ENCODE results near the gene AS3MT. TPM values are rescaled to one million over a fixed set of nuclear protein-coding genes. Genes with fewer than 3 reads are reported as not detected.
A peak's percentile ranks its signal among the peaks of the same experiment; 100 is the strongest.
"Not testable (repeated sequence)": the region's sequence is repeated elsewhere in the genome, so short reads cannot be mapped to it uniquely, and the experiment has no call there.

The AS3MT gene
- total RNA-seq, 1 donor from 2014 or later = 40.3 TPM

DNA sequence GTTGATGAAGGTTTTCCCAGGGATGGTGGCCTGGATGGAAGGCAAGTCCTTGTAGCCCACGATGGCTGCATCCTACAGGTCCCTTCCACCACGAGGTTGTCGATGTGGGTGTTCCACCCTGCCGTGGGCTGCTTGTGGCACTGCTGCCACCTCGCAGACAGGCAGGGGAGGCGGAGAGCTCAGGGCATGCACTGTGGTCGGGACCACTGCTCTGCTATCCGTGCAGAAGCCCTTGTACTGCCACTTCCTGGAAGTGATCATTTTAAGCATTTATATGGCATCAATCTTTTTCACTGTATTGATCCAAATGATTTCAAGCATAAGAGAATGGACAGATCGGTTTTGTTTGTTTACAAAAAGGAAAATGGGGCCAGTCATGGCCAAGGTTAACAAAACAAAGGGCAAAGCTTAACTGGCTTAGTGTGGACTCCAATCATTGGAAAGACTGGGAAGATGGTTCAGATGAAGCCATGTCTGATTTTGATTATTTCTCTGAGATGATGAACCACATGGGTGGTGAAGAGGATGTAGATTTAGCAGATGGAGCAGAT, 23.8 kb upstream of the AS3MT start:
- Mint-ChIP-seq H3K4me1 (no peaks in the 10 kb centered on the region), H3K4me3 (no peak overlapping the region), H3K36me3 (no peaks in the 10 kb centered on the region), H3K27me3 (ENCODE audit: insufficient read depth, low read depth) (peaks cover 4% of the 10 kb centered on the region), H3K9me3 (peaks cover 16% of the 10 kb centered on the region), H3K27ac (no peak overlapping the region)
- H3F3A ChIP-seq (ENCODE audit: low read depth) = no peaks in the 10 kb centered on the region
- H3K27me3 ChIP-seq = no peaks in the 10 kb centered on the region
- H2AFZ ChIP-seq (replicated peaks) = no peak overlapping the region
- no peak for DNase-seq (ENCODE audit: low spot score)
- TF ChIP-seq EZH2phosphoT487 (IDR thresholded peaks at IDR 0.05) = no peak
- TF ChIP-seq, protein P1, sequence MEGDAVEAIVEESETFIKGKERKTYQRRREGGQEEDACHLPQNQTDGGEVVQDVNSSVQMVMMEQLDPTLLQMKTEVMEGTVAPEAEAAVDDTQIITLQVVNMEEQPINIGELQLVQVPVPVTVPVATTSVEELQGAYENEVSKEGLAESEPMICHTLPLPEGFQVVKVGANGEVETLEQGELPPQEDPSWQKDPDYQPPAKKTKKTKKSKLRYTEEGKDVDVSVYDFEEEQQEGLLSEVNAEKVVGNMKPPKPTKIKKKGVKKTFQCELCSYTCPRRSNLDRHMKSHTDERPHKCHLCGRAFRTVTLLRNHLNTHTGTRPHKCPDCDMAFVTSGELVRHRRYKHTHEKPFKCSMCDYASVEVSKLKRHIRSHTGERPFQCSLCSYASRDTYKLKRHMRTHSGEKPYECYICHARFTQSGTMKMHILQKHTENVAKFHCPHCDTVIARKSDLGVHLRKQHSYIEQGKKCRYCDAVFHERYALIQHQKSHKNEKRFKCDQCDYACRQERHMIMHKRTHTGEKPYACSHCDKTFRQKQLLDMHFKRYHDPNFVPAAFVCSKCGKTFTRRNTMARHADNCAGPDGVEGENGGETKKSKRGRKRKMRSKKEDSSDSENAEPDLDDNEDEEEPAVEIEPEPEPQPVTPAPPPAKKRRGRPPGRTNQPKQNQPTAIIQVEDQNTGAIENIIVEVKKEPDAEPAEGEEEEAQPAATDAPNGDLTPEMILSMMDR (IDR thresholded peaks at IDR 0.05) = no peak
- TF ChIP-seq EZH2 (IDR thresholded peaks at IDR 0.05) = no peak
- H3K36me3 ChIP-seq = no peaks in the 10 kb centered on the region
- H3K9me3 ChIP-seq (ENCODE audit: low read depth) = no peaks in the 10 kb centered on the region
- no peaks in the 10 kb centered on the region for H3K79me2 ChIP-seq (ENCODE audit: low read depth)
- no peak overlapping the region for H3K27ac ChIP-seq
- H3K9ac ChIP-seq = no peak overlapping the region
- no peak overlapping the region for H3K4me3 ChIP-seq
- H4K20me1 ChIP-seq (ENCODE audit: low read depth) = no peaks in the 10 kb centered on the region
- no peak overlapping the region for H3K4me2 ChIP-seq
- H3K4me1 ChIP-seq = no peaks in the 10 kb centered on the region

DNA sequence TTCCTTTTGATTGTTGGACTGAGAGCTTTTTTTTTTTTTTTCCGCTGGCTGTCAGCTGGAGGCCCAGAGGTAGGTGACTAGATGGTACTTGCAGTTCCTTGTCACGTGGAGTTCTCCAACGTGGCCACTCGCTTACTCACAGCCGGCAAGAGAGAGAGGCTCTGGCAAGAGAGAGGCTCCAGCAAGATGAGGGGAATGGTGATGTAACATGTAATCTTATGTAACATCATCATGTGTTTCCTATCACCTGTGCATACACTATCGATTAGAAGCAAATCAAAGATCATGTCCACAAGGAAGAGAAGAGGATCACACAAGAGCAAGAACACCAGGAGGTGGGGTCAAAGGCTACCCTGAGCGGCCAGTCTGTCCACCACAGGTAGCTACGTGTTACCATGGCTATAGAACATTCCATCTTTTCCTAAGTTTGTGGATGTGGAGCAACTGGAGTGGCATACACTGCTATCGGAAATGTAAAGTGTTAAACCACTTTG, 19.2 kb upstream of the AS3MT start:
- Histone ChIP-seq H3K9ac (no peak overlapping the region), H2AFZ (replicated peaks) (no peak overlapping the region), H3K27ac (no peak overlapping the region), H3K36me3 (no peaks in the 10 kb centered on the region), H3K79me2 (ENCODE audit: low read depth) (peaks cover 3% of the 10 kb centered on the region), H3F3A (ENCODE audit: low read depth) (peaks cover 8% of the 10 kb centered on the region), H3K4me3 (no peak overlapping the region), H3K4me1 (no peaks in the 10 kb centered on the region), H4K20me1 (ENCODE audit: low read depth) (no peaks in the 10 kb centered on the region), H3K27me3 (no peaks in the 10 kb centered on the region), H3K9me3 (ENCODE audit: low read depth) (no peaks in the 10 kb centered on the region), H3K4me2 (no peak overlapping the region)
- DNase-seq (ENCODE audit: low spot score) = no peak
- no peaks in the 10 kb centered on the region for H3K36me3 Mint-ChIP-seq
- no peak overlapping the region for H3K27ac Mint-ChIP-seq
- TF ChIP-seq, protein P1 (IDR thresholded peaks at IDR 0.05) = no peak
- TF ChIP-seq EZH2phosphoT487 (IDR thresholded peaks at IDR 0.05) = no peak
- TF ChIP-seq EZH2 (IDR thresholded peaks at IDR 0.05) = no peak
- H3K9me3 Mint-ChIP-seq = peaks cover 2% of the 10 kb centered on the region
- H3K4me3 Mint-ChIP-seq = no peak overlapping the region
- H3K27me3 Mint-ChIP-seq (ENCODE audit: insufficient read depth, low read depth) = peaks cover 3% of the 10 kb centered on the region
- H3K4me1 Mint-ChIP-seq = peaks cover 7% of the 10 kb centered on the region

GRCh38 chr10:102853237-102853636, 16.0 kb upstream of the AS3MT start:
- H3K27me3 ChIP-seq; H3K36me3 Mint-ChIP-seq; H3K4me1 ChIP-seq; H2AFZ ChIP-seq (replicated peaks); H3K27ac Mint-ChIP-seq; H4K20me1 ChIP-seq (ENCODE audit: low read depth); H3K9ac ChIP-seq; H3K27me3 Mint-ChIP-seq (ENCODE audit: insufficient read depth, low read depth); DNase-seq (ENCODE audit: low spot score); H3K79me2 ChIP-seq (ENCODE audit: low read depth); H3K4me2 ChIP-seq; H3K9me3 Mint-ChIP-seq; H3K9me3 ChIP-seq (ENCODE audit: low read depth); H3K36me3 ChIP-seq; H3K27ac ChIP-seq; H3K4me3 ChIP-seq; H3K4me3 Mint-ChIP-seq: not testable (repeated sequence)
- H3F3A ChIP-seq (ENCODE audit: low read depth) = peaks cover 18% of the 10 kb centered on the region
- peaks cover 19% of the 10 kb centered on the region for H3K4me1 Mint-ChIP-seq

DNA sequence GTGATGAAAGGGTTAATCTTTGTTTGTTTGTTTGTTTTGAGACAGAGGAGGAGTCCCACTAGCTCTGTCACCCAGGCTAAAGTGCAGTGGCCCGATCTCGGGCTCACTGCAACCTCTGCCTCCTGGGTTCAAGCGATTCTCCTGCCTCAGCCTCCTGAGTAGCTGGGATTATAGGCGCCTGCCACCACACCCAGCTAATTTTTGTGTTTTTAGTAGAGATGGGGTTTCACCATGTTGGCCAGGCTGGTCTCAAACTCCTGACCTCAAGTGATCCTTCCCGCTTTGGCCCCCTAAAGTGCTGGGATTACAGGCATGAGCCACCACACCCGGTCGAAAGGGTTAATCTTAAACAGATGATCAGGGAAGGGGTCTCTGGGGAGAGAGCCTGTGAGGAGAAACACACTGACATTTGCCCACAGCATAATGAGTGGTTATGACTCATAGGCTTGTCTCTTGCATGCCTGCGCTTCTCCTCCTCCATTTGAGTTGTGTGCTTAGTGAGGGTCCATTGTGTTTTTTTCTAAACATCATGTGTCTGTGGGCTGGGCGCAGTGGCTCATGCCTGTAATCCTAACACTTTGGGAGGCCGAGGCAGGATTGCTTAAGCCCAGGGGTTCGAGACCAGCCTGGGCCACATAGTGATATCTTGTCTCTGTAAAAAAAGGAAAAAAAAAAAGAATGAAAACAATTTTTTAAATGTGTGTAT, 13.4 kb upstream of the AS3MT start:
- H3K36me3 Mint-ChIP-seq; H3K27me3 ChIP-seq; H3K9me3 Mint-ChIP-seq; DNase-seq (ENCODE audit: low spot score); H3K27me3 Mint-ChIP-seq (ENCODE audit: insufficient read depth, low read depth); H3K4me2 ChIP-seq; H3K36me3 ChIP-seq; H3K27ac ChIP-seq; H3K27ac Mint-ChIP-seq; H3K4me1 ChIP-seq; H2AFZ ChIP-seq (replicated peaks); H3K9ac ChIP-seq; H3K9me3 ChIP-seq (ENCODE audit: low read depth); H3K4me3 ChIP-seq; H3K79me2 ChIP-seq (ENCODE audit: low read depth); H4K20me1 ChIP-seq (ENCODE audit: low read depth): not testable (repeated sequence)
- Mint-ChIP-seq H3K4me3 (peak overlapping the region; percentile 70), H3K4me1 (peaks cover 19% of the 10 kb centered on the region)
- peaks cover 18% of the 10 kb centered on the region for H3F3A ChIP-seq (ENCODE audit: low read depth)

Measured in neural progenitor cell (in vitro differentiated cells).